Parathyroid adenoma (tissue), 2 donors: ENCODE data around the gene TBC1D22B.

Experiments used
- H2AFZ ChIP-seq: fragments of 300-600 bp; sonication (generic); one replicate; pipeline ENCODE4 v1.7.0; 2017; ENCODE audit warnings: antibody characterized with exemption, mild to moderate bottlenecking
- H3K27ac ChIP-seq: fragments of 300-600 bp; sonication (generic); one replicate; pipeline ENCODE4 v1.7.0; 2017
- H3K27me3 ChIP-seq: fragments of 300-600 bp; sonication (generic); one replicate; pipeline ENCODE4 v1.7.0; 2017; ENCODE audit warnings: low read length; ENCODE audit not compliant: control insufficient read depth, insufficient read depth
- H3K36me3 ChIP-seq: fragments of 300-600 bp; sonication (generic); one replicate; pipeline ENCODE4 v1.7.0; 2017; ENCODE audit warnings: low read length; ENCODE audit not compliant: control insufficient read depth, insufficient read depth
- H3K4me1 ChIP-seq: fragments of 300-600 bp; sonication (generic); one replicate; pipeline ENCODE4 v1.7.0; 2017; ENCODE audit warnings: control low read depth
- H3K4me2 ChIP-seq: fragments of 300-600 bp; sonication (generic); one replicate; pipeline ENCODE4 v1.7.0; 2017; ENCODE audit warnings: low read length
- H3K4me3 ChIP-seq: fragments of 300-600 bp; sonication (generic); one replicate; pipeline ENCODE4 v1.7.0; 2017; ENCODE audit warnings: low read depth, low read length
- H3K79me2 ChIP-seq: fragments of 300-600 bp; sonication (generic); one replicate; pipeline ENCODE4 v1.7.0; 2017; ENCODE audit warnings: control low read depth
- H3K9ac ChIP-seq: fragments of 300-600 bp; sonication (generic); one replicate; pipeline ENCODE4 v1.7.0; 2017; ENCODE audit warnings: mild to moderate bottlenecking
- H3K9me3 ChIP-seq: fragments of 300-600 bp; sonication (generic); one replicate; pipeline ENCODE4 v1.7.0; 2017; ENCODE audit warnings: low read length; ENCODE audit not compliant: control insufficient read depth
- CTCF ChIP-seq: fragments of 300-600 bp; sonication (generic); IDR thresholded peaks from one replicate; pipeline ENCODE4 v1.7.0; 2017; ENCODE audit warnings: antibody characterized with exemption, mild to moderate bottlenecking
- donor health status: primary hyperparathyroidism.

Gene TBC1D22B

GRCh38 chr6:37260444-37260843 lies 2.9 kb downstream of the TBC1D22B start:
- Histone ChIP-seq H3K27me3 (no peaks in the 10 kb centered on the region), H3K9ac (no peak overlapping the region), H3K9me3 (no peaks in the 10 kb centered on the region), H3K4me2 (no peak overlapping the region), H2AFZ (no peak overlapping the region), H3K79me2 (peaks cover 37% of the 10 kb centered on the region), H3K4me1 (peaks cover 3% of the 10 kb centered on the region), H3K4me3 (no peak overlapping the region), H3K27ac (no peak overlapping the region), H3K36me3 (no peaks in the 10 kb centered on the region)
- no peak for TF ChIP-seq CTCF

- no peak overlapping the region for H3K4me2 ChIP-seq
- TF ChIP-seq CTCF: no peak
- H3K27me3 ChIP-seq: no peaks in the 10 kb centered on the region
- H3K36me3 ChIP-seq: no peaks in the 10 kb centered on the region
- no peak overlapping the region for H3K9ac ChIP-seq
- H3K27ac ChIP-seq: no peak overlapping the region
- no peak overlapping the region for H3K4me3 ChIP-seq
- peaks cover 3% of the 10 kb centered on the region for H3K4me1 ChIP-seq
- peaks cover 37% of the 10 kb centered on the region for H3K79me2 ChIP-seq
- H3K9me3 ChIP-seq: no peaks in the 10 kb centered on the region
- H2AFZ ChIP-seq: no peak overlapping the region
Observed at GRCh38 chr6:37261198-37261597, 3.6 kb downstream of the TBC1D22B start.

GRCh38 chr6:37262446-37263026 lies 5.0 kb downstream of the TBC1D22B start:
- H3K79me2 ChIP-seq: peaks cover 33% of the 10 kb centered on the region
- TF ChIP-seq CTCF: no peak
- H3K36me3 ChIP-seq: no peaks in the 10 kb centered on the region
- H3K9me3 ChIP-seq: no peaks in the 10 kb centered on the region
- no peaks in the 10 kb centered on the region for H3K27me3 ChIP-seq
- H3K9ac ChIP-seq: no peak overlapping the region
- no peaks in the 10 kb centered on the region for H3K4me1 ChIP-seq
- H2AFZ ChIP-seq: no peak overlapping the region
- no peak overlapping the region for H3K4me3 ChIP-seq
- H3K27ac ChIP-seq: no peak overlapping the region
- H3K4me2 ChIP-seq: no peak overlapping the region

DNA sequence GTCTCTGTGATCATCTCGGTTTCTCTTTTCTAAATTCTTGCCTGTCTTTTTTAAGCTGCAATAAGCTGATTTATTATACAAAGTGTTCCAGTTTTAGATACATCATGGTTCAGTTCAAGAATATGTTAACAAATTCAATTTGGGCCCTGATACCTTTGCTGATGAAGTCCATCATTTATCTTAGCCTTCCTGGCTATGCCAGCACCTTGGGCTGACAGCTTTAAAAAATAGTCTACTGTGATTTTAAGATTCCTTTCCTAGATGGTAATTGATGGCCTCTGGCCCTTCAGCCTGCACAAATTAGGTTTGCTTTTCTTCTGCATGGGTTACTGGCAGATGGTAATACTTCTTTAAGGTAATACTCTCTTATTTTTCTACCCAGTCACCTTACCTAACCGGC lies 7.4 kb downstream of the TBC1D22B start:
- H3K4me2 ChIP-seq: no peak overlapping the region
- no peak overlapping the region for H3K4me3 ChIP-seq
- no peak overlapping the region for H3K27ac ChIP-seq
- no peak overlapping the region for H3K9ac ChIP-seq
- no peaks in the 10 kb centered on the region for H3K36me3 ChIP-seq
- H3K9me3 ChIP-seq: no peaks in the 10 kb centered on the region
- no peaks in the 10 kb centered on the region for H3K27me3 ChIP-seq
- peaks cover 27% of the 10 kb centered on the region for H3K79me2 ChIP-seq
- H3K4me1 ChIP-seq: no peaks in the 10 kb centered on the region
- no peak overlapping the region for H2AFZ ChIP-seq
- no peak for TF ChIP-seq CTCF

GRCh38 chr6:37265860-37266259 lies 8.3 kb downstream of the TBC1D22B start:
- Histone ChIP-seq H3K4me1 (no peaks in the 10 kb centered on the region), H3K4me3 (no peak overlapping the region), H3K9ac (no peak overlapping the region), H3K4me2 (no peak overlapping the region), H2AFZ (no peak overlapping the region), H3K27ac (no peak overlapping the region), H3K36me3 (no peaks in the 10 kb centered on the region), H3K27me3 (no peaks in the 10 kb centered on the region), H3K79me2 (peaks cover 25% of the 10 kb centered on the region), H3K9me3 (no peaks in the 10 kb centered on the region)
- TF ChIP-seq CTCF: no peak
